NCI-H69 (cell line): ENCODE data around the gene DLX4.

ENCODE experiments used
- DNase-seq: peaks from one replicate; lab custom pipeline; 2025; lab: John Stamatoyannopoulos, UW

The DLX4 gene

DNA sequence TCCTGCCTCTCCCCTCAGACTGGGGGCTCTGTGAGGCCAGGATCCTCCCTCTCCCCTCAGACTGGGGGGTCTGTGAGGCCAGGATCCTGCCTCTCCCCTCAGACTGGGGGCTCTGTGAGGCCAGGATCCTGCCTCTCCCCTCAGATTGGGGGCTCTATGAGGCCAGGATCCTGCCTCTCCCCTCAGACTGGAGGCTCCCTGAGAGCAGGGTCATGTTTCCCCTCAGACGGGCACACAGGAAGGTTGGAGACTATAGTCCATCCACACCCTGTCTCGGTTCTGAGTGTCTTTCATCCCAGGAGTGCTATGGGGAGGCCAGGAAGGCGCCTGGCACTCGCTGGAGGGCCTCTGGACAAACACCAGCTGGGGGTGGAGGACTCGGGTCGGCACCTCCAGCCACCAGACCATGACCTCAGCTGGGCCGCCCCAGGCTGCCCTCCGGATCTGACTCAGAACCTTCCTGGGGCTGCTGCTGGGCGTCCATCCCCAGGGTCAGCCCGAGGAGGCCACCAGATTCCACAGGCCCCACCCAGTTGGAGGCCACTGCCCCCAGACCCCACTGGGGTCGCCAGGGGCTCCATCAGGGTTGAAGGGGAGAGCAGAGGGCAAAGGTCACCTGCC is 21.9 kb upstream of the DLX4 start:
- DNase-seq, result no peak

GRCh38 chr17:49949634-49950033 is 19.4 kb upstream of the DLX4 start:
- DNase-seq, result no peak

GRCh38 chr17:49951362-49952082 is 17.5 kb upstream of the DLX4 start:
- DNase-seq, result peak; percentile 34

DNA sequence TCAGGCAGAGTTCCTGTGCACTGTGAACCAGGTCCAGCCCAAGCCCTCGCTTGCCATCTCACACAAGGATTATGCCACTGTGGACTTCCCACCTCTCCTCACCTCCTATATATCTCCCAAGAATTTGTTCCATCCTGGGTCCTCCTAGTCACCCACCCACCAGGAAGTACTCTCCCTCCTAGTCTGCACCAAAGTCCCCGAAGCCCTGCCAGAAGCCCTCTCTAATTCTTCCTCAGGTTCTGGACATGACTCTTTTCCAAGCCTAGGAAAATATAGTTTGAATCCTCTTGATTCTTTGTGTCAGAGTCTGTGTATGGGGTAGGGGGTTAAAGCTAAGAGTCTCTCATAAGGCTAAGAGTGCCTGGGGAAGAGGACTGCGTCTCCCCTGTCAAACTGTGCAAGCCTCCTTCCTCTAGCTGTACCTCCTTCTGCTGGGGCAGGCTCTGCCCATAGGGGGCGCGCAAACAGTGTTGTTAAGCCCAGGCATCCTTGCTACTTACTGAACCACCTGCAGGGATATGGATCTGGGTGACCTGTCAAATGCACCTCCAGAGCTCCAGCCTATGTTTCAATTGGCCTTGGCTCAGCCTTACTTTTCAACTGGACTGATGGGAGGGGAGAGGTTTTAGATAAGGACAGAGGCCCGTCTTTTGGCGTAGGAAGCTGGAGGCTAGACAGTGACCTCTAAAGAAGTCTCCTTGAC is 16.6 kb upstream of the DLX4 start:
- DNase-seq, result peak; percentile 92

GRCh38 chr17:49952912-49953497 is 16.0 kb upstream of the DLX4 start:
- peak; percentile 35 for DNase-seq

GRCh38 chr17:49955157-49955556 is 13.8 kb upstream of the DLX4 start:
- DNase-seq, result no peak

DNA sequence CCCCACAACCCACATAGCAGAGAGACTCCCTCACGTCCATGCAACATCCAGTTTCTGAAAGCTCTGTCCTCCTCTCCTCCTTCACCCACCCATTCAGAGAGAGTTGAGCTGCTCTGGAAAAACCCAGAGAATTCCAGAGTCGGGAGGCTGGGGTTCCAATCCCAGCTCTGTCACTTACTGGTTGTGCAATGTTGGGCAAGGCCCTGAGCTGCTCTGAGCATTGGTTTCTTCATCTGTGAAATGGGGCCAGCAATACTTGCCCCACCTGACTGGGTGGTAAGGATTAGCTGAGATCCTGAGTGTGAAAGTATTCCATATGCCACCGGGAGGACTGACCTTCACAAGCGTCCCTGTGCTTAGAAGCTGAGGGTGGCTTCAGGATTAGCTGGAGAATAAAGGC is 12.2 kb upstream of the DLX4 start:
- no peak for DNase-seq

DNA sequence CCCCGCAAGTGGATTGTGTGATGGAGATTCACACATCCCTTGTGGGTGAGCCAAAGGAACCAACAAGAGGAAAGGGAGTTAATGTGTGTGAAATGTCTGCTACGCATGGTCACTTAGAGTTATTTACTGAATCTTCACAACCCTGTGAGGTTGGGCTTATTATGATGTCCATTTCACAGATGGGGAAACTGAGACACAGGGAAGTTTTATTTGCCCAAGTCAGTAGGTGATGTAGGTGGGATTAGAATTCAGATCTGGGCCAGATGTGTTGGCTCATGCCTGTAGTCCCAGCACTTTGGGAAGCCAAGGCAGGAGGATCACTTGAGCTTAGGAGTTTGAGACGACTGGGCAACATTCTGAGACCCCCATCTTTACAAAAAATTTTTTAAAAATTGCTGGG is 11.6 kb upstream of the DLX4 start:
- no peak for DNase-seq

- DNase-seq, result no peak
Observed at GRCh38 chr17:49958723-49959122, 10.3 kb upstream of the DLX4 start.

DNA sequence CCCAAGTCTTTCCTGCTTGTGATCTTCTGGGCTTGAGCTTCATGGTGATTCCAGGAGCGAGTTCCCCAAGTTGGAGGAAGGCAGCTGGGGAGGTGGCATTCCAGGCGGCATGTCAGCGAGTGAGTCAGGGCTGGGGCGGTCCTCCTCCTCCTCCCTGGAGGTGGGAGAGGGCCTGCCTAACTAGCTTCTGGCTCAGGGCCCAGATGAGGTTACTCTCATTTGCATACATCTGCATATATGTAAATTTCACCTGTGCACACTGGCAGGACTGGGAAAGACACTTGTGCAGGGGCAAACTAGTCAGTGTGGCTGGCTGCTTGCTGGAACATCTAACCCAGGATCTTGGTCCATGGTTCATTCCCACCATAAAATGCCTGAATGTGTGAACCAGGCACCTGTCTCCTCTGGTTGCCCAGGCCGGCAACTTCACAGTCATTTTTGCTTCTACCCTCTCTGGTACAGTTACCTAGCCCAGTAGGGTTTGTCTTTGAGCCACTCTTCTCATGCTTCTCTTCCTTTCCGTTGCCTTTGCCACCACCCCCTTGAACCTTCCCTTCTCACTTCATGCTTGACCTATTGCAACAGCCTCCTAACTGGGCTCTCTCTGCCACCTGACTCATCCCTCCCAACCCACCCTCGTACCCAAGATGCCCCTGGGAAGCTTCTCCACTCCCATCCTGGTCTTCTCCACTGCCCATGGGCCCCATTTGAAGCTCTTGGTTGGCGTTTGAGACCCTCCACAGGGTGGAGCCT is 9.6 kb upstream of the DLX4 start:
- DNase-seq, result peak; percentile 38

GRCh38 chr17:49962599-49963308 is 6.2 kb upstream of the DLX4 start:
- DNase-seq, result no peak

GRCh38 chr17:49963309-49963625 is 5.7 kb upstream of the DLX4 start:
- no peak for DNase-seq

GRCh38 chr17:49963626-49964302 is 5.2 kb upstream of the DLX4 start:
- no peak for DNase-seq

GRCh38 chr17:49964303-49964768 is 4.7 kb upstream of the DLX4 start:
- no peak for DNase-seq

DNA sequence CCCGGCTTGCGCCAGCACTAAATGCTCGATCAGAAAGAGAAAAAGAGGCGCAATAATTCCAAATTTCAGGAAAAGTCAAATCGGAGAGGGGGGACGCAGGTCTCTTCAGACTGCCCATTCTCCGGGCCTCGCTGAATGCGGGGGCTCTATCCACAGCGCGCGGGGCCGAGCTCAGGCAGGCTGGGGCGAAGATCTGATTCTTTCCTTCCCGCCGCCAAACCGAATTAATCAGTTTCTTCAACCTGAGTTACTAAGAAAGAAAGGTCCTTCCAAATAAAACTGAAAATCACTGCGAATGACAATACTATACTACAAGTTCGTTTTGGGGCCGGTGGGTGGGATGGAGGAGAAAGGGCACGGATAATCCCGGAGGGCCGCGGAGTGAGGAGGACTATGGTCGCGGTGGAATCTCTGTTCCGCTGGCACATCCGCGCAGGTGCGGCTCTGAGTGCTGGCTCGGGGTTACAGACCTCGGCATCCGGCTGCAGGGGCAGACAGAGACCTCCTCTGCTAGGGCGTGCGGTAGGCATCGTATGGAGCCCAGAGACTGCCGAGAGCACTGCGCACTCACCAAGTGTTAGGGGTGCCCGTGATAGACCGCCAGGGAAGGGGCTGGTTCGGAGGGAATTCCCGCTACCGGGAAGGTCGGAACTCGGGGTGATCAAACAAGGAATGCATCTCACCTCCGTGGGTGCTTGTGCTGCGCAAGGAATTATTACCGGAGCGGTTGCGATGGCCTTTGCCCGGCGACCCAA is 4.0 kb upstream of the DLX4 start:
- DNase-seq, result no peak

DNA sequence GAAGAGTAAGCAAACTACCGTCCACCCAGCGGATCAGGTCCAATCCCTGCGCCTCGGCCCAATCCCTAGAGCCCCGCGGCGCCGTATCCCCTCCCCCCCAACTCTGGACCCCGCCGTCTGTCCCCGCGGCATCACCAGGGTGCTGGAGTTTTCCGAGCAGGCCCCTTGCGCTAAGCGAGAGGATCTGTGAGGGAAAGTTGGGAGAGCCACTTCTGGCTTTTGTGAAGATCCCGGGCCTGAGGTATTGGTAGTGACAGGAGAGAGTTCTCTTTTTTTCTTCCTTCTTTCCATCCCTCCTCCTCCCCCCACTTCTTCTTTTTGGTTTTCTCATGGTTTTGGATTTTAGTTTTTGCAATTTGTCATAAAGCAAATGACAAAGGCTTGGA is 3.5 kb upstream of the DLX4 start:
- no peak for DNase-seq

GRCh38 chr17:49966767-49967166 is 2.2 kb upstream of the DLX4 start:
- no peak for DNase-seq

GRCh38 chr17:49967205-49967604 is 1.8 kb upstream of the DLX4 start:
- DNase-seq, result no peak

DNA sequence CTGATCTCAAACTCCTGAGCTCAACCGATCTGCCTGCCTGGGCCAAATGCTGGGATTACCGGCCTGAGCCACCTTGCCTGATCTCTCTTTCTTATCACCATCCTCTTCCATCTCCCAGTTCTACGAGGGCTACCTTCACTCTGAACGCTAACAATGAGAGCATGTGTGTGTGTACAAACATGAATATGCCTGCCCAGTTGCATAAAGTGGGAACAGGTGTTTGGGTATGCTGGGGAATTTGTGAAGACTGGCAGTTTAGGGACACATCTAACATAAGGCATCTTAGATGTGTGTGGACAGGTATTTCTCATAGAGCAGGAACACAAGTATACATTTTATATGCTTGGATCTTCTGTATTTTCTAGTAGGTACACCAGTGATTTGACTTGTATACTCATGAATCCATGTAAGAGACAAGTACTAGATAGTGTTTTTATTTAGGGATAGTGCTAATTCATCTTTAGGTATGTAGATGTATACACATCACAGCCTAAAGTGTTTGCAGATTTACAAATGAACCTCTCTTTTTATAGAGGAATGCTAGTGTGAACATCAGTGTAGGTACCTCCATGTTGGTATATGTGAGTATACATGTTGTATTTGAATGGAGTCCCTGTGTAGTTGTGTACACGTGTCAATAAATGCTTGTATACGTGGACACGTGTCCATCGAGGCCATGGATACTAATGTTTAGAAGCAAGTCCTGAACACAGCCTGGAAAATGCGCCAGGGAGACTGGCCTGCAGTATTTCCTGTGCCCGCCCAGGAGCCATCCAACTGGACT is 1.2 kb upstream of the DLX4 start:
- no peak for DNase-seq
